Measurements from ENCODE around the gene ATAD3C. TPM values are rescaled to one million over a fixed set of nuclear protein-coding genes. Genes with fewer than 3 reads are reported as not detected.
A peak's percentile ranks its signal among the peaks of the same experiment; 100 is the strongest.
"Not testable (repeated sequence)": the region's sequence is repeated elsewhere in the genome, so short reads cannot be mapped to it uniquely, and the experiment has no call there.

Gene ATAD3C
- polyA plus RNA-seq, 2 of the 4 experiments (the other 2 are of a cell fraction) = not detected

DNA sequence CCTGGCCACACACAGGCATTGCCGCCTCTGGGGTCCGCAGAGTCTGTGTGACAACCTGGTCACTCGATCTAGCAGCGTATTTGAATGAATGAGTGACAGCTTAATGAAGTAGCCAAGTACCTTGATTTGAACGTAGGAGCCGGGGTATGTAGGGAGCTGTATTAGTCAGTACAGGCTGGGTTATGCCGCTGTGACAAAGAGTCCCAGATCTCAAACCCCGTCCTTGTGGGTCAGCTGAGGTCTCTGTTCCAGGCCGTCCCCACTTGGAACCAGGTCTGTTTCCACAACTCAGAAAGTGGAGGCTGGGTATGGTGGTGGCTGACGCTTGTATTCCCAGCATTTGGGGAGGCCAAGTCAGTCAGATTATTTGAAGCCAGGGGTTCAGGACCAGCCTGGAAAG lies 42.1 kb downstream of the ATAD3C start (continued):
- TF ChIP-seq ELK1 (IDR thresholded peaks at IDR 0.05; ENCODE audit: low read depth, low read length) (no peak), RCOR1 (IDR thresholded peaks at IDR 0.05; ENCODE audit: low read depth, low read length) (no peak), SREBF2 (IDR thresholded peaks at IDR 0.05) (no peak), ESRRA (IDR thresholded peaks at IDR 0.05; ENCODE audit: borderline replicate concordance, low read length) (no peak), MAX (IDR thresholded peaks at IDR 0.05) (no peak)
- TF ChIP-seq, protein P1, sequence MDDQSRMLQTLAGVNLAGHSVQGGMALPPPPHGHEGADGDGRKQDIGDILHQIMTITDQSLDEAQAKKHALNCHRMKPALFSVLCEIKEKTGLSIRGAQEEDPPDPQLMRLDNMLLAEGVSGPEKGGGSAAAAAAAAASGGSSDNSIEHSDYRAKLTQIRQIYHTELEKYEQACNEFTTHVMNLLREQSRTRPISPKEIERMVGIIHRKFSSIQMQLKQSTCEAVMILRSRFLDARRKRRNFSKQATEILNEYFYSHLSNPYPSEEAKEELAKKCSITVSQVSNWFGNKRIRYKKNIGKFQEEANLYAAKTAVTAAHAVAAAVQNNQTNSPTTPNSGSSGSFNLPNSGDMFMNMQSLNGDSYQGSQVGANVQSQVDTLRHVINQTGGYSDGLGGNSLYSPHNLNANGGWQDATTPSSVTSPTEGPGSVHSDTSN (IDR thresholded peaks at IDR 0.05) = no peak

DNA sequence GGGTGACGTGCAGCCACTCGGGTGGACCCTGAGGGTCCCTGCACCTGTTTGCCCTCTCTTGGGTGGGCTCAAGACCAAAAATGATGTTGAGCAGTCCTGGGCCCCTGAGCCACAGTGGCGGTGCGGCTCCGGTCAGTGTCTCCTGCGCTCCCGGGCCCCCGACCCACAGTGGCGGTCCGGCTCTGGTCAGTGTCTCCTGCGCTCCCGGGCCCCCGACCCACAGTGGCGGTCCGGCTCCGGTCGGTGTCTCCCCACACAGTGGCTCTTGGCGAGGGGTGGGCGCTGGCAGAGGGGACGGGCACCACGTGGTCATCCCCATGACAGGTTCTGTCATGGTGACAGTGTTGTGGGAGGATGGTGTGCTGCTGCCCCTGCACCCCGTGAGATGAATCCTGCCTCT lies 44.8 kb downstream of the ATAD3C start:
- H3K4me1 ChIP-seq; H3K4me2 ChIP-seq; DNase-seq (ENCODE audit: low read depth in 1 of 2, low spot score in 1 of 2); H3K4me3 ChIP-seq; H3K9me3 ChIP-seq; H3K27ac ChIP-seq; POLR2A ChIA-PET; ATAC-seq; FAIRE-seq; CTCF ChIA-PET: not testable (repeated sequence)
- no CpG with 5 or more reads among the region's 22 CpGs for WGBS (ENCODE audit: missing lambda C conversion rate)

- H3K9me3 ChIP-seq; H3K27ac ChIP-seq; H3K4me2 ChIP-seq; H3K4me3 ChIP-seq; DNase-seq (ENCODE audit: low read depth in 1 of 2, low spot score in 1 of 2); H3K4me1 ChIP-seq; CTCF ChIA-PET; FAIRE-seq; POLR2A ChIA-PET: not testable (repeated sequence)
- no CpG with 5 or more reads among the region's 18 CpGs for WGBS (ENCODE audit: missing lambda C conversion rate)
- ATAC-seq = peak in 1 of 2 experiments; percentile 70; a peak in 1 of 6 replicates
Observed at GRCh38 chr1:1495461-1495975, 46.0 kb downstream of the ATAD3C start.

- peak; percentile 13 to 75 for DNase-seq (ENCODE audit: low read depth in 1 of 2, low spot score in 1 of 2)
- POLR2A ChIA-PET = interaction anchor here (0.7 to 1.6 kb wide), 3 partner anchors 98 to 130 kb away, joined by 4 to 5 read pairs (median 4); partner anchors contain the start of genes AURKAIP1, CCNL2 and MRPL20
- not testable (repeated sequence) for H3K4me1 ChIP-seq, H3K9me3 ChIP-seq, FAIRE-seq
- ATAC-seq = peak; percentile 88 to 89
- TF ChIP-seq USF2 (IDR thresholded peaks at IDR 0.05) (peak; percentile 97), CTCF (IDR thresholded peaks at IDR 0.05) (peak; percentile 43), NPAS2 (CRISPR knock-in tag; IDR thresholded peaks at IDR 0.05; ENCODE audit: borderline replicate concordance) (peak; percentile 88), MAX (IDR thresholded peaks at IDR 0.05) (peak; percentile 46; the same call in 1 of the 2 replicates), RAD21 (conservative IDR thresholded peaks at IDR 0.05 in 1 of 2, IDR thresholded peaks at IDR 0.05 in 1 of 2) (peak; percentile 23 to 43; a peak in 4 of 5 replicates)
- CTCF ChIA-PET = interaction anchor here (0.6 to 11.5 kb wide), 23 partner anchors 11 to 222 kb away, joined by 3 to 162 read pairs (median 5); partner anchors contain the start of genes CCNL2 and MRPL20
- Histone ChIP-seq H3K4me2 (peak overlapping the region; percentile 74), H3K4me3 (peak overlapping the region; percentile 26; the same call in 1 of the 3 replicates), H3K27ac (peak overlapping the region; percentile 38 to 61)
- WGBS (ENCODE audit: missing lambda C conversion rate) = 12% methylated on average over 13 of the region's 16 CpGs
Observed at GRCh38 chr1:1504777-1505365, 55.4 kb downstream of the ATAD3C start.

All from A549 (cell line).